Ishikawa (cell line): ENCODE measurements around the gene ALG11.

Experiments
- CEBPB ChIP-seq: IDR thresholded peaks from 2 replicates; pipeline ENCODE4 v1.6.1; 2012
- EP300 ChIP-seq: IDR thresholded peaks from 2 replicates; pipeline ENCODE4 v1.6.1; 2012; ENCODE audit warnings: borderline replicate concordance
- RAD21 ChIP-seq: IDR thresholded peaks from 2 replicates; pipeline ENCODE4 v1.6.1; 2012; ENCODE audit warnings: low read depth
- TAF1 ChIP-seq: IDR thresholded peaks from 2 replicates; pipeline ENCODE4 v1.6.1; 2012; ENCODE audit warnings: low read depth, mild to moderate bottlenecking
- YY1 ChIP-seq: IDR thresholded peaks from 2 replicates; pipeline ENCODE4 v1.6.1; 2012; ENCODE audit warnings: low read depth
- TF ChIP-seq, protein P1 (sequence below): IDR thresholded peaks from 2 replicates; pipeline ENCODE4 v1.6.1; 2012
- TF ChIP-seq, protein P2 (sequence below): IDR thresholded peaks from 2 replicates; pipeline ENCODE4 v1.6.1; 2012; ENCODE audit warnings: low read depth, mild to moderate bottlenecking

GRCh38 chr13:51976890-51977289 is 35.3 kb upstream of the ALG11 start:
- no peak for TF ChIP-seq RAD21
- TF ChIP-seq EP300: no peak
- TF ChIP-seq CEBPB: no peak
- TF ChIP-seq, protein P1, sequence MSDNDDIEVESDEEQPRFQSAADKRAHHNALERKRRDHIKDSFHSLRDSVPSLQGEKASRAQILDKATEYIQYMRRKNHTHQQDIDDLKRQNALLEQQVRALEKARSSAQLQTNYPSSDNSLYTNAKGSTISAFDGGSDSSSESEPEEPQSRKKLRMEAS: no peak
- TF ChIP-seq YY1: no peak
- TF ChIP-seq, protein P2, sequence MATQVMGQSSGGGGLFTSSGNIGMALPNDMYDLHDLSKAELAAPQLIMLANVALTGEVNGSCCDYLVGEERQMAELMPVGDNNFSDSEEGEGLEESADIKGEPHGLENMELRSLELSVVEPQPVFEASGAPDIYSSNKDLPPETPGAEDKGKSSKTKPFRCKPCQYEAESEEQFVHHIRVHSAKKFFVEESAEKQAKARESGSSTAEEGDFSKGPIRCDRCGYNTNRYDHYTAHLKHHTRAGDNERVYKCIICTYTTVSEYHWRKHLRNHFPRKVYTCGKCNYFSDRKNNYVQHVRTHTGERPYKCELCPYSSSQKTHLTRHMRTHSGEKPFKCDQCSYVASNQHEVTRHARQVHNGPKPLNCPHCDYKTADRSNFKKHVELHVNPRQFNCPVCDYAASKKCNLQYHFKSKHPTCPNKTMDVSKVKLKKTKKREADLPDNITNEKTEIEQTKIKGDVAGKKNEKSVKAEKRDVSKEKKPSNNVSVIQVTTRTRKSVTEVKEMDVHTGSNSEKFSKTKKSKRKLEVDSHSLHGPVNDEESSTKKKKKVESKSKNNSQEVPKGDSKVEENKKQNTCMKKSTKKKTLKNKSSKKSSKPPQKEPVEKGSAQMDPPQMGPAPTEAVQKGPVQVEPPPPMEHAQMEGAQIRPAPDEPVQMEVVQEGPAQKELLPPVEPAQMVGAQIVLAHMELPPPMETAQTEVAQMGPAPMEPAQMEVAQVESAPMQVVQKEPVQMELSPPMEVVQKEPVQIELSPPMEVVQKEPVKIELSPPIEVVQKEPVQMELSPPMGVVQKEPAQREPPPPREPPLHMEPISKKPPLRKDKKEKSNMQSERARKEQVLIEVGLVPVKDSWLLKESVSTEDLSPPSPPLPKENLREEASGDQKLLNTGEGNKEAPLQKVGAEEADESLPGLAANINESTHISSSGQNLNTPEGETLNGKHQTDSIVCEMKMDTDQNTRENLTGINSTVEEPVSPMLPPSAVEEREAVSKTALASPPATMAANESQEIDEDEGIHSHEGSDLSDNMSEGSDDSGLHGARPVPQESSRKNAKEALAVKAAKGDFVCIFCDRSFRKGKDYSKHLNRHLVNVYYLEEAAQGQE: no peak
- no peak for TF ChIP-seq TAF1
